Testis (tissue), 3 donors: ENCODE data around the gene LRTM2. TPM values are rescaled to one million over a fixed set of nuclear protein-coding genes. Genes with fewer than 3 reads are reported as not detected.

ENCODE experiments used
- DNase-seq: peaks from one replicate; pipeline ENCODE4 v3.0.0-alpha.2; 2019
- H3K27ac ChIP-seq, 2 donors: fragments of 200-600 bp; sonication (generic); one replicate each; pipeline ENCODE4 v1.5.1; 2019
- H3K27me3 ChIP-seq: fragments of 200-600 bp; sonication (generic); one replicate; pipeline ENCODE4 v1.5.1; 2019
- H3K36me3 ChIP-seq: fragments of 200-600 bp; sonication (generic); one replicate; pipeline ENCODE4 v1.5.1; 2017; ENCODE audit warnings: low read depth; ENCODE audit errors: missing control alignments
- H3K4me1 ChIP-seq: fragments of 200-600 bp; sonication (generic); one replicate; pipeline ENCODE4 v1.5.1; 2019
- H3K4me3 ChIP-seq, 2 donors: fragments of 200-600 bp; sonication (generic); one replicate each; pipeline ENCODE4 v1.5.1; 2017 to 2019
- H3K9me3 ChIP-seq: fragments of 200-600 bp; sonication (generic); one replicate; pipeline ENCODE4 v1.5.1; 2017
- POLR2A ChIP-seq: fragments of 450-650 bp; IDR thresholded peaks from one replicate; pipeline ENCODE4 v1.6.1; 2017; ENCODE audit warnings: antibody characterized with exemption, mild to moderate bottlenecking, moderate library complexity
- WGBS, 2 donors: methylation state at CpG; one replicate each; pipeline ENCODE4 v1.1.5; 2018; 5-methylcytosine and 5-hydroxymethylcytosine counted together
- intact Hi-C: fragments of 100-400 bp; cut with DNase I; formaldehyde crosslinking; loops from one replicate; pipeline ENCODE4 v1.15.1; 2023; ENCODE audit warnings: low total_unique reads
- polyA plus RNA-seq: library from polyadenylated mRNA; stranded (reverse); fragments of 350-450 nt; fragmentation: Illumina TruSeq; extraction: RNeasy Lipid Tissue Mini Kit (QIAGEN cat#74804); gene quantifications from one replicate; pipeline ENCODE4 v1.2.3, GENCODE V29; 2014; ENCODE audit warnings: low read depth, low replicate concordance; ENCODE audit not compliant: insufficient read depth
- total RNA-seq, 2 donors: library from RNA; depleted of rRNA; stranded (reverse); fragments of >200 nt; gene quantifications; one replicate each; pipeline ENCODE4 v1.2.3, GENCODE V29; 2016
- TF ChIP-seq, protein P1 (sequence below), 3 experiments: fragments of 450-650 bp in 2 of 3; fragments of 200-600 bp in 1 of 3; sonication (generic) in 1 of 3; IDR thresholded peaks; one replicate each; pipeline ENCODE4 v1.5.1; 2016 to 2019; ENCODE audit warnings: antibody characterized with exemption in 3 of 3, mild to moderate bottlenecking in 2 of 3, moderate library complexity in 1 of 3

LRTM2 gene
- total and polyA plus RNA-seq, 3 donors from 2014 or later = 0.39 to 0.96 (median 0.43) TPM

- H3K4me3 ChIP-seq = no peak overlapping the region
- H3K27ac ChIP-seq = no peak overlapping the region
- intact Hi-C loops = no loop called here
- TF ChIP-seq, protein P1, sequence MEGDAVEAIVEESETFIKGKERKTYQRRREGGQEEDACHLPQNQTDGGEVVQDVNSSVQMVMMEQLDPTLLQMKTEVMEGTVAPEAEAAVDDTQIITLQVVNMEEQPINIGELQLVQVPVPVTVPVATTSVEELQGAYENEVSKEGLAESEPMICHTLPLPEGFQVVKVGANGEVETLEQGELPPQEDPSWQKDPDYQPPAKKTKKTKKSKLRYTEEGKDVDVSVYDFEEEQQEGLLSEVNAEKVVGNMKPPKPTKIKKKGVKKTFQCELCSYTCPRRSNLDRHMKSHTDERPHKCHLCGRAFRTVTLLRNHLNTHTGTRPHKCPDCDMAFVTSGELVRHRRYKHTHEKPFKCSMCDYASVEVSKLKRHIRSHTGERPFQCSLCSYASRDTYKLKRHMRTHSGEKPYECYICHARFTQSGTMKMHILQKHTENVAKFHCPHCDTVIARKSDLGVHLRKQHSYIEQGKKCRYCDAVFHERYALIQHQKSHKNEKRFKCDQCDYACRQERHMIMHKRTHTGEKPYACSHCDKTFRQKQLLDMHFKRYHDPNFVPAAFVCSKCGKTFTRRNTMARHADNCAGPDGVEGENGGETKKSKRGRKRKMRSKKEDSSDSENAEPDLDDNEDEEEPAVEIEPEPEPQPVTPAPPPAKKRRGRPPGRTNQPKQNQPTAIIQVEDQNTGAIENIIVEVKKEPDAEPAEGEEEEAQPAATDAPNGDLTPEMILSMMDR (IDR thresholded peaks at IDR 0.05) = no peak
- TF ChIP-seq POLR2A = no peak
- 71 to 84% methylated on average over 6 of the region's 6 CpGs for WGBS, 2 donors
- H3K4me1 ChIP-seq = no peaks in the 10 kb centered on the region
- H3K36me3 ChIP-seq = no peaks in the 10 kb centered on the region
- no peak for DNase-seq
- no peaks in the 10 kb centered on the region for H3K9me3 ChIP-seq
- no peaks in the 10 kb centered on the region for H3K27me3 ChIP-seq
Observed at GRCh38 chr12:1875608-1876007, 55.2 kb downstream of the LRTM2 start.

- no peak overlapping the region for H3K27ac ChIP-seq
- no peaks in the 10 kb centered on the region for H3K36me3 ChIP-seq
- no peaks in the 10 kb centered on the region for H3K4me1 ChIP-seq
- H3K27me3 ChIP-seq = no peaks in the 10 kb centered on the region
- intact Hi-C loops = no loop called here
- WGBS, 2 donors = 68 to 69% methylated on average over 3 of the region's 3 CpGs
- TF ChIP-seq, protein P1 (IDR thresholded peaks at IDR 0.05) = no peak
- no peak for TF ChIP-seq POLR2A
- no peak for DNase-seq
- no peak overlapping the region for H3K4me3 ChIP-seq
- H3K9me3 ChIP-seq = no peaks in the 10 kb centered on the region
Observed at GRCh38 chr12:1876086-1876485, 55.7 kb downstream of the LRTM2 start.

DNA sequence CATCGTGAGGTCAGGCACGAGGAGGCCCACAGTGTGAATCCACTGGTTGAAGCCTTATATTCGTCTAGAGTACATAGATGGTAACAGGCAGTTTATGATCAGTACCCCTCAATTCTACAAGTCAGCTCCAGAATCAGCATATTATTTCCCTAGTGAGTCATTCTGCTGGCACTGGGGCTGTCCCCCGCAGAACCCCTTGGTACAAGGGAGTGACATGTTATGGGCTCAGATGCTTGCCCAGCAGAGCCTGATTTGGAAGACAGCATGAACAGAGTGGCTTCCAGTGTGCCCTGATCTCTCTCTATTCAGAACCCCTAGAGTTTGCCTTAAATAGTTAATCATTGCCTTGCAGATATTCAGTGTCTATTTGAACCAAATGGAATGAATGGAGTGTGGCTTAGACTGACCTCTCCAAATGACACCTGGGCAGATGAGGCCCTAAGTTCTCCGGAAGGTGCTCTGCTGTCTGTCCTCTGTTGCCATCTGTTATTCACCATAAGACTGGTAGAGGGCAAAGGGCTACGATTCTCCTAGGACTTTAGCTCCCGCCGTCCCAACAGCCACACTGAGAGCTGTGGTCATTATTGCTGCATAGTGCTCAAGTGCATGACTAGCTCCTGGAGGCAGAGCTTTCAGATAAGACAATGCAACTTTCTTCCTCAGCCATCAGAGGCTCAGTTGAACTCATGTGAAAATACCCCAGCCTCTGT is 57.0 kb downstream of the LRTM2 start:
- no peak for DNase-seq
- H3K9me3 ChIP-seq = no peaks in the 10 kb centered on the region
- no peaks in the 10 kb centered on the region for H3K27me3 ChIP-seq
- TF ChIP-seq, protein P1 (IDR thresholded peaks at IDR 0.05) = no peak
- TF ChIP-seq POLR2A = no peak
- H3K4me3 ChIP-seq = no peak overlapping the region
- H3K36me3 ChIP-seq = no peaks in the 10 kb centered on the region
- intact Hi-C loops = no loop called here
- no peak overlapping the region for H3K27ac ChIP-seq
- H3K4me1 ChIP-seq = no peaks in the 10 kb centered on the region
- WGBS, 2 donors = 86 to 87% methylated on average over 8 of the region's 8 CpGs

DNA sequence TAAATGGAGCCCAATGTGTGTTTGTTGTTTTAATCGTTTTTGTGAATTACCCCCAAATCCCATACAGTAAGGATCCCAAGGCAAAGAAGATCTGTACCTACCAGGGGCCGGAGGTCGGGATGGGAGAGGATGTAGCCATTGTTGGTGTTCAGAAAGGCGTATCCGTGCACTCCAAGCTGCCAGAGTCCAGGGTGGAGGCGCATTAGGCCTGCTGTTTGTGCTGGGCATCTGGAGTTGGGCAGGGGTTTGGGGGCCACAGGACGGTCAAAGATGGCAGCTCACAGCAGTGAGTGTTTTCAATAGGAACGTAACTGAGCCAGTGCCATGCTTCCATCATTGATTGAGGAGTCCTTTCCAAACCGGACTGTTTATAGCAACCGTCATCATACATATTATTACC is 57.8 kb downstream of the LRTM2 start:
- WGBS, 2 donors = 91 to 95% methylated on average over 10 of the region's 10 CpGs
- Histone ChIP-seq H3K27me3 (no peaks in the 10 kb centered on the region), H3K4me3 (no peak overlapping the region), H3K27ac (no peak overlapping the region), H3K9me3 (no peaks in the 10 kb centered on the region), H3K4me1 (no peaks in the 10 kb centered on the region), H3K36me3 (no peaks in the 10 kb centered on the region)
- TF ChIP-seq, protein P1 (IDR thresholded peaks at IDR 0.05) = no peak
- no peak for TF ChIP-seq POLR2A
- no peak for DNase-seq
- intact Hi-C loops = no loop called here

GRCh38 chr12:1878695-1879094 is 58.3 kb downstream of the LRTM2 start:
- H3K36me3 ChIP-seq = no peaks in the 10 kb centered on the region
- H3K27ac ChIP-seq = no peak overlapping the region
- H3K9me3 ChIP-seq = no peaks in the 10 kb centered on the region
- H3K4me3 ChIP-seq = no peak overlapping the region
- no peak for DNase-seq
- 87 to 93% methylated on average over 4 to 5 of the region's 5 CpGs for WGBS, 2 donors
- no peaks in the 10 kb centered on the region for H3K4me1 ChIP-seq
- TF ChIP-seq, protein P1 (IDR thresholded peaks at IDR 0.05) = no peak
- no peak for TF ChIP-seq POLR2A
- intact Hi-C loops = no loop called here
- no peaks in the 10 kb centered on the region for H3K27me3 ChIP-seq
